ENCODE data around the gene C2CD4C. TPM values are rescaled to one million over a fixed set of nuclear protein-coding genes. Genes with fewer than 3 reads are reported as not detected.
"Not testable (repeated sequence)": the region's sequence is repeated elsewhere in the genome, so short reads cannot be mapped to it uniquely, and the experiment has no call there.

Gene C2CD4C
- total RNA-seq, 1 donor from 2014 or later, result 6.7 TPM

- H3K4me3 Mint-ChIP-seq, result no peak overlapping the region
- H3K27me3 Mint-ChIP-seq (ENCODE audit: low read depth), result no peaks in the 10 kb centered on the region
- no peaks in the 10 kb centered on the region for H3K4me1 Mint-ChIP-seq
- no peaks in the 10 kb centered on the region for H3K9me3 Mint-ChIP-seq
- no peak overlapping the region for H3K27ac Mint-ChIP-seq (ENCODE audit: unreplicated experiment)
- H3K36me3 Mint-ChIP-seq (ENCODE audit: low read depth), result peaks cover 11% of the 10 kb centered on the region
- TF ChIP-seq, protein P1, sequence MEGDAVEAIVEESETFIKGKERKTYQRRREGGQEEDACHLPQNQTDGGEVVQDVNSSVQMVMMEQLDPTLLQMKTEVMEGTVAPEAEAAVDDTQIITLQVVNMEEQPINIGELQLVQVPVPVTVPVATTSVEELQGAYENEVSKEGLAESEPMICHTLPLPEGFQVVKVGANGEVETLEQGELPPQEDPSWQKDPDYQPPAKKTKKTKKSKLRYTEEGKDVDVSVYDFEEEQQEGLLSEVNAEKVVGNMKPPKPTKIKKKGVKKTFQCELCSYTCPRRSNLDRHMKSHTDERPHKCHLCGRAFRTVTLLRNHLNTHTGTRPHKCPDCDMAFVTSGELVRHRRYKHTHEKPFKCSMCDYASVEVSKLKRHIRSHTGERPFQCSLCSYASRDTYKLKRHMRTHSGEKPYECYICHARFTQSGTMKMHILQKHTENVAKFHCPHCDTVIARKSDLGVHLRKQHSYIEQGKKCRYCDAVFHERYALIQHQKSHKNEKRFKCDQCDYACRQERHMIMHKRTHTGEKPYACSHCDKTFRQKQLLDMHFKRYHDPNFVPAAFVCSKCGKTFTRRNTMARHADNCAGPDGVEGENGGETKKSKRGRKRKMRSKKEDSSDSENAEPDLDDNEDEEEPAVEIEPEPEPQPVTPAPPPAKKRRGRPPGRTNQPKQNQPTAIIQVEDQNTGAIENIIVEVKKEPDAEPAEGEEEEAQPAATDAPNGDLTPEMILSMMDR (conservative IDR thresholded peaks at IDR 0.05), result no peak
- DNase-seq (ENCODE audit: low read depth, low spot score), result no peak
These were observed 19.2 kb upstream of the C2CD4C start for GRCh38 chr19:428149-428548.

GRCh38 chr19:427675-428074 lies 18.7 kb upstream of the C2CD4C start:
- DNase-seq (ENCODE audit: low read depth, low spot score); H3K4me1 Mint-ChIP-seq; H3K27me3 Mint-ChIP-seq (ENCODE audit: low read depth); H3K27ac Mint-ChIP-seq (ENCODE audit: unreplicated experiment); H3K4me3 Mint-ChIP-seq; H3K9me3 Mint-ChIP-seq: not testable (repeated sequence)
- peaks cover 11% of the 10 kb centered on the region for H3K36me3 Mint-ChIP-seq (ENCODE audit: low read depth)

DNA sequence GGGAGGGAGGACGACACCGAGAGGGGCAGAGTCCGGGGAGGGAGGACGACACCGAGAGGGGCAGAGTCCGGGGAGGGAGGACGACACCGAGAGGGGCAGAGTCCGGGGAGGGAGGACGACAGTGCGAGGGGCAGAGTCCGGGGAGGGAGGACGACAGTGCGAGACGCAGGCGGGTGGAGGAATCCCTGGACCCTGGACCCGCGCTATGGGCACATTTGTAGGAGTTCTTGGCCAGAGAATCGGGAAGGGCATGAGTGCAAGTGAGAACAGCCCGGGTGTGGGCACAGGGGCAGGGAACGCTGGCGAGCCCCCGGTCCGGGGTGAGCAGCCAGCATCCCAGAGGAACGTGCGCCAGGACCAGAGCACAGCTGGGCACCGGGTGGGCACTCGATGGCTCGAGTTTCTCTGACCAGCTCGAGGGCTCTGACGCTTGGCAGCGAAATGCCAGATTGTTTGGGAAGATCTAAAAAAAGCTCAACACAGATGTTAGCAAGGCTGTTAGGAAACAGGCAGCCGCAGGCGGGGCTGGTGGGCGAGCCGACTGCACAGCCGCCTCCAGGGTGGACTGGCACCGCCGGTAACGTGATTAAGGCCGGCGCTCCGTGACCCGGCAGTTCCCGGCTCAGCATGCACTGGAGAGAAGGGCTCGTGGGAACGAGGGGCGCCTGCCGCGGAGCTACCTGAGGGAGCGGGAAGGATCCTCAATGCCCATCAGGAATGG lies 17.9 kb upstream of the C2CD4C start:
- no peaks in the 10 kb centered on the region for H3K9me3 Mint-ChIP-seq
- peaks cover 4% of the 10 kb centered on the region for H3K4me1 Mint-ChIP-seq
- TF ChIP-seq, protein P1 (conservative IDR thresholded peaks at IDR 0.05), result no peak
- no peak overlapping the region for H3K4me3 Mint-ChIP-seq
- H3K36me3 Mint-ChIP-seq (ENCODE audit: low read depth), result peaks cover 11% of the 10 kb centered on the region
- no peak for DNase-seq (ENCODE audit: low read depth, low spot score)
- H3K27me3 Mint-ChIP-seq (ENCODE audit: low read depth), result no peaks in the 10 kb centered on the region
- H3K27ac Mint-ChIP-seq (ENCODE audit: unreplicated experiment), result no peak overlapping the region

- peaks cover 4% of the 10 kb centered on the region for H3K4me1 Mint-ChIP-seq
- no peak overlapping the region for H3K27ac Mint-ChIP-seq (ENCODE audit: unreplicated experiment)
- H3K9me3 Mint-ChIP-seq, result no peaks in the 10 kb centered on the region
- DNase-seq (ENCODE audit: low read depth, low spot score), result no peak
- H3K36me3 Mint-ChIP-seq (ENCODE audit: low read depth), result peaks cover 4% of the 10 kb centered on the region
- TF ChIP-seq, protein P1 (conservative IDR thresholded peaks at IDR 0.05), result no peak
- H3K4me3 Mint-ChIP-seq, result no peak overlapping the region
- no peaks in the 10 kb centered on the region for H3K27me3 Mint-ChIP-seq (ENCODE audit: low read depth)
These were observed 16.1 kb upstream of the C2CD4C start for GRCh38 chr19:425056-425455.

- H3K4me1 Mint-ChIP-seq, result peaks cover 4% of the 10 kb centered on the region
- H3K9me3 Mint-ChIP-seq, result no peaks in the 10 kb centered on the region
- no peak overlapping the region for H3K4me3 Mint-ChIP-seq
- TF ChIP-seq, protein P1 (conservative IDR thresholded peaks at IDR 0.05), result no peak
- no peak overlapping the region for H3K27ac Mint-ChIP-seq (ENCODE audit: unreplicated experiment)
- no peaks in the 10 kb centered on the region for H3K27me3 Mint-ChIP-seq (ENCODE audit: low read depth)
- DNase-seq (ENCODE audit: low read depth, low spot score), result no peak
- peaks cover 3% of the 10 kb centered on the region for H3K36me3 Mint-ChIP-seq (ENCODE audit: low read depth)
These were observed 15.6 kb upstream of the C2CD4C start for GRCh38 chr19:424546-424945.

DNA sequence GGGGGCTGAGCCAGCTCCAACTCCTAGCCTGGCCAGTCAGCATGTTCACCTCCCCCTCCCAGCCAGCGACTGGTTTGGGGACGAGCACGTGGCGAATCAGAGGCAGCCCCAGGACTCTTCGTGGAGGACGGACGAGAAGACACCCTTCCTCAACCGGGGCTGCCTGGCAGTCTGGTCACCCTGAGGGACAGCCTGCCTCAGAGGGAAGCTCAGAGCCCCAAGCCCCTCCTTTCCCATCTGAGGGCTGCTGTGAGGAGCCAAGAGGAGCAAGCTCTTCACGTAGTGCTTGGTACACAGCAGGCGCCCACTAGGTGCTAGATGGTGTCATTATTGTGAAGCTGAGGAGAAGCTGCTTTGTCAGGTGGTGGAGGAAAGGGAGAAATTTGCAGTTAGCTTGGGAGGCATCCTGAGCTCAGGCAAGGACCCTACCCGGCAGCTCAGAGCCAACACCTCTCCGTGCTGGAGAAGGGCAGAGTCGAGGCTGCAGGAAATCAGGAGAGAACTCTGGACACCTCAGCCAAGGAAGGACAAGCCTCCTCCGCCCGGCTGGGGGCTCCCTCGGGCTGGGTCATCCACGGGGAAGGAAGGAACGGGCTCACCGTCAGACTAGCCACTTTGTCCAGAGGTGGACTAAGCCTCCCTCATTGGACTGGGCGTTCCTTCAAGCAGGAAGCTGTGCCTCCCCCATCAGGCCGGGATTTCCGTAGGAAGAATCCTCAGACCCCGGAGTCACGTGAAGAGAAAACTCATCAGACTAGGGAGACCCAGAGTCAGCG lies 14.9 kb upstream of the C2CD4C start:
- Mint-ChIP-seq H3K4me3 (no peak overlapping the region), H3K27ac (ENCODE audit: unreplicated experiment) (no peak overlapping the region), H3K27me3 (ENCODE audit: low read depth) (no peaks in the 10 kb centered on the region), H3K9me3 (no peaks in the 10 kb centered on the region), H3K4me1 (peaks cover 4% of the 10 kb centered on the region), H3K36me3 (ENCODE audit: low read depth) (peaks cover under 1% of the 10 kb centered on the region)
- TF ChIP-seq, protein P1 (conservative IDR thresholded peaks at IDR 0.05), result no peak
- no peak for DNase-seq (ENCODE audit: low read depth, low spot score)

DNA sequence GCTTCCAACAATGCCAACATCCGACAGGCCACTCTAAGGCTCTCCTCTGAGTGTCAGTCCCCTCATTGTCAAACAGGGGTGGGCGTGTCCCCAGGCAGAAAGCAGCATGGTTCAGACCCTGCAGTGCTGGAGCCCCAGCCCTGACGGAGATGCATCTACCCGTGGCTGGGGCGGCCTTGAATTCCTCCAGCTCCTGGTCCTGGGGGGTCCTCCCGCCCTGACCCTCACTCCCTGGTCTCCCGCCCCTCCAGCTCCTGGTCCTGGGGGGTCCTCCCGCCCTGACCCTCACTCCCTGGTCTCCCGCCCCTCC lies 13.9 kb upstream of the C2CD4C start:
- not testable (repeated sequence) for DNase-seq (ENCODE audit: low read depth, low spot score); H3K27me3 Mint-ChIP-seq (ENCODE audit: low read depth); H3K27ac Mint-ChIP-seq (ENCODE audit: unreplicated experiment); H3K36me3 Mint-ChIP-seq (ENCODE audit: low read depth); H3K4me3 Mint-ChIP-seq; H3K9me3 Mint-ChIP-seq
- peaks cover 11% of the 10 kb centered on the region for H3K4me1 Mint-ChIP-seq
